OCI-LY3 (cell line): ENCODE results near the gene RPUSD1.

Experiments used
- H2AFZ ChIP-seq: fragments of 200-600, 300-600 bp; shearing (Covaris generic); 2 replicates; pipeline ENCODE4 v1.6.0; 2014; ENCODE audit warnings: antibody characterized with exemption, low read depth, low read length
- H3K27ac ChIP-seq: fragments of 200-600, 300-600 bp; sonication (generic); 2 replicates; pipeline ENCODE4 v1.5.1; 2014; ENCODE audit warnings: mild to moderate bottlenecking, low read length, moderate library complexity, mixed read lengths
- H3K27me3 ChIP-seq: fragments of 200-600, 300-600 bp; sonication (generic); 2 replicates; pipeline ENCODE4 v1.6.1; 2014; ENCODE audit warnings: low read depth, low read length, mixed read lengths
- H3K36me3 ChIP-seq: fragments of 200-600, 300-600 bp; sonication (generic); replicated peaks from 2 replicates; pipeline ENCODE3; 2014; ENCODE audit warnings: low read depth, low read length, mixed read lengths
- H3K4me1 ChIP-seq: fragments of 300-600, 200-600 bp; sonication (generic); 2 replicates; pipeline ENCODE4 v1.6.1; 2014; ENCODE audit warnings: low read length, mixed read lengths
- H3K4me2 ChIP-seq: fragments of 200-600, 300-600 bp; sonication (generic); 2 replicates; pipeline ENCODE4 v1.6.1; 2014; ENCODE audit warnings: low read length, mixed read lengths
- H3K4me3 ChIP-seq: fragments of 300-600, 200-600 bp; sonication (generic); 2 replicates; pipeline ENCODE4 v1.5.1; 2014; ENCODE audit warnings: antibody characterized with exemption, mild to moderate bottlenecking, low read length, moderate library complexity
- H3K79me2 ChIP-seq: fragments of 300-600, 200-600 bp; shearing (Covaris generic); 2 replicates; pipeline ENCODE4 v1.6.1; 2014; ENCODE audit warnings: mild to moderate bottlenecking, low read length, mixed read lengths
- H3K9ac ChIP-seq: fragments of 300-600, 200-600 bp; shearing (Covaris generic); 2 replicates; pipeline ENCODE4 v1.6.0; 2014; ENCODE audit warnings: mild to moderate bottlenecking, low read length, moderate library complexity
- H3K9me3 ChIP-seq: fragments of 200-600, 300-600 bp; shearing (Covaris generic); 2 replicates; pipeline ENCODE4 v1.6.1; 2014; ENCODE audit warnings: low read length, mixed read lengths; ENCODE audit not compliant: insufficient read depth
- H4K20me1 ChIP-seq: fragments of 200-600, 300-600 bp; sonication (generic); 2 replicates; pipeline ENCODE4 v1.6.1; 2016; ENCODE audit warnings: low read length, mixed read lengths; ENCODE audit not compliant: insufficient read depth
- CTCF ChIP-seq: fragments of 200-600, 300-600 bp; sonication (generic); IDR thresholded peaks from 2 replicates; pipeline ENCODE4 v1.5.1; 2014; ENCODE audit warnings: antibody characterized with exemption, low read length, low read depth
- EZH2phosphoT487 ChIP-seq: fragments of 200-600 bp; shearing (Covaris generic); IDR thresholded peaks from 2 replicates; pipeline ENCODE4 v1.6.1; 2018; ENCODE audit warnings: antibody characterized with exemption, mixed run types, low read depth

The RPUSD1 gene

GRCh38 chr16:741986-742629 lies 46.1 kb downstream of the RPUSD1 start:
- no peaks in the 10 kb centered on the region for H3K9me3 ChIP-seq
- TF ChIP-seq EZH2phosphoT487 (no peak), CTCF (no peak)
- no peak overlapping the region for H2AFZ ChIP-seq
- no peak overlapping the region for H3K4me2 ChIP-seq
- peaks cover 4% of the 10 kb centered on the region for H3K36me3 ChIP-seq
- H3K27me3 ChIP-seq, result no peaks in the 10 kb centered on the region
- no peak overlapping the region for H3K27ac ChIP-seq
- no peaks in the 10 kb centered on the region for H4K20me1 ChIP-seq
- peaks cover 16% of the 10 kb centered on the region for H3K4me1 ChIP-seq
- H3K9ac ChIP-seq, result no peak overlapping the region
- H3K79me2 ChIP-seq, result peaks cover 8% of the 10 kb centered on the region; the same call in 1 of the 2 replicates
- H3K4me3 ChIP-seq, result no peak overlapping the region

- H3K36me3 ChIP-seq, result peaks cover 6% of the 10 kb centered on the region
- H3K9ac ChIP-seq, result peak within 1 kb of the TSS; percentile 82
- no peaks in the 10 kb centered on the region for H3K9me3 ChIP-seq
- no peaks in the 10 kb centered on the region for H3K27me3 ChIP-seq
- no peaks in the 10 kb centered on the region for H4K20me1 ChIP-seq
- peak; percentile 75 for TF ChIP-seq CTCF
- TF ChIP-seq EZH2phosphoT487, result no peak
- peaks cover 8% of the 10 kb centered on the region; the same call in 1 of the 2 replicates for H3K79me2 ChIP-seq
- H3K4me3 ChIP-seq, result peak within 1 kb of the TSS; percentile 80
- peaks cover 27% of the 10 kb centered on the region for H3K4me1 ChIP-seq
- H3K27ac ChIP-seq, result peak within 1 kb of the TSS; percentile 15; the same call in 1 of the 2 replicates
- H2AFZ ChIP-seq, result peak within 1 kb of the TSS; percentile 82
- H3K4me2 ChIP-seq, result peak within 1 kb of the TSS; percentile 95
Measured at GRCh38 chr16:740764-741505, 47.2 kb downstream of the RPUSD1 start, which contains the start of gene CIAO3. TSS of gene CIAO3 (minus strand) at chr16:740997. CDS start at chr16:740985, 12 bp downstream.

GRCh38 chr16:740459-740763 lies 47.8 kb downstream of the RPUSD1 start:
- TF ChIP-seq EZH2phosphoT487, result no peak
- no peak for TF ChIP-seq CTCF

More at GRCh38 chr16:740459-740763, 47.8 kb downstream of the RPUSD1 start:
- Histone ChIP-seq H3K27ac (peak overlapping the region; percentile 15; the same call in 1 of the 2 replicates), H3K9me3 (no peaks in the 10 kb centered on the region), H3K4me3 (peak overlapping the region; percentile 80), H3K27me3 (no peaks in the 10 kb centered on the region), H2AFZ (0 out of 2 replicates have a peak overlapping the region, but pooled peaks have one; percentile 9), H3K36me3 (peaks cover 8% of the 10 kb centered on the region), H3K4me1 (peaks cover 27% of the 10 kb centered on the region), H4K20me1 (no peaks in the 10 kb centered on the region), H3K79me2 (peaks cover 8% of the 10 kb centered on the region; the same call in 1 of the 2 replicates), H3K9ac (peak overlapping the region; percentile 82), H3K4me2 (peak overlapping the region; percentile 93)
